CD4-positive, alpha-beta T cell treated with Interleukin-2 at 100 ng/mL for 4 hours (primary cell): ENCODE results near the gene ATG9B.

Experiments
- DNase-seq: peaks from one replicate; pipeline ENCODE4 v3.0.0-alpha.2; 2020; ENCODE audit warnings: low spot score

ATG9B gene

GRCh38 chr7:150998341-150998740, 26.0 kb downstream of the ATG9B start:
- no peak for DNase-seq

GRCh38 chr7:150997817-150998216, 26.5 kb downstream of the ATG9B start:
- no peak for DNase-seq

- no peak for DNase-seq
Measured at GRCh38 chr7:150997075-150997511, 27.2 kb downstream of the ATG9B start.

GRCh38 chr7:150996376-150997074, 27.8 kb downstream of the ATG9B start:
- no peak for DNase-seq

GRCh38 chr7:150994838-150995510, 29.3 kb downstream of the ATG9B start:
- no peak for DNase-seq

GRCh38 chr7:150994141-150994837, 30.0 kb downstream of the ATG9B start:
- DNase-seq = no peak

- DNase-seq = no peak
Measured at GRCh38 chr7:150993511-150993910, 30.8 kb downstream of the ATG9B start.

- no peak for DNase-seq
Measured at GRCh38 chr7:150992833-150993302, 31.4 kb downstream of the ATG9B start.

GRCh38 chr7:150992051-150992640, 32.1 kb downstream of the ATG9B start:
- no peak for DNase-seq

GRCh38 chr7:150990416-150991186, 33.7 kb downstream of the ATG9B start, which contains the start of gene NOS3:
TSS of gene NOS3 (plus strand) at chr7:150991017. CDS start at chr7:150993804, 2,787 bp downstream.
- DNase-seq = no peak

- no peak for DNase-seq
Measured at GRCh38 chr7:150989456-150989855, 34.8 kb downstream of the ATG9B start.

GRCh38 chr7:150988230-150989226, 35.8 kb downstream of the ATG9B start:
- DNase-seq = peak; percentile 69

GRCh38 chr7:150986556-150986955, 37.7 kb downstream of the ATG9B start:
- DNase-seq = no peak

GRCh38 chr7:150986099-150986512, 38.2 kb downstream of the ATG9B start:
- peak; percentile 60 for DNase-seq

- peak; percentile 58 for DNase-seq
Measured at GRCh38 chr7:150983893-150984368, 40.4 kb downstream of the ATG9B start.

- no peak for DNase-seq
Measured at GRCh38 chr7:150982351-150982750, 41.9 kb downstream of the ATG9B start.

GRCh38 chr7:150981644-150982043, 42.6 kb downstream of the ATG9B start:
- DNase-seq = no peak

GRCh38 chr7:150980663-150981062, 43.6 kb downstream of the ATG9B start:
- no peak for DNase-seq

- DNase-seq = no peak
Measured at GRCh38 chr7:150979713-150980390, 44.4 kb downstream of the ATG9B start.
